Adrenal gland (tissue), 12 donors: ENCODE data around the gene LASP1. TPM values are rescaled to one million over a fixed set of nuclear protein-coding genes. Genes with fewer than 3 reads are reported as not detected.

Source experiments
- DNase-seq, 7 donors: peaks; one replicate each; pipeline ENCODE4 v3.0.0-alpha.2; 2019 to 2020
- H3K27ac ChIP-seq, 5 donors: fragments of 200-600 bp; sonication (generic) in 4 of 5; 1 replicate in 3 of 5; 2 replicates in 2 of 5; pipeline versions ENCODE4 v1.5.1 to v1.8.0; 2016 to 2020; ENCODE audit warnings: mild to moderate bottlenecking in 1 of 5
- H3K27me3 ChIP-seq: fragments of 200-600 bp; 2 replicates; pipeline ENCODE4 v1.8.0; 2021
- H3K36me3 ChIP-seq, 2 donors: fragments of 200-600 bp; replicated peaks in 1 of 2; 1 replicate in 1 of 2; 2 replicates in 1 of 2; pipeline versions ENCODE4 v1.5.1 to v1.8.0; 2018 to 2022
- H3K4me1 ChIP-seq, 2 donors: fragments of 200-600 bp; replicated peaks in 1 of 2; 1 replicate in 1 of 2; 2 replicates in 1 of 2; pipeline versions ENCODE4 v1.5.1 to v1.8.0; 2018 to 2021
- H3K4me3 ChIP-seq, 4 donors: fragments of 200-600 bp; sonication (generic) in 3 of 4; one replicate each; pipeline ENCODE4 v1.5.1; 2016 to 2018
- H3K9me3 ChIP-seq, 3 donors: fragments of 200-600 bp; sonication (generic) in 1 of 3; replicated peaks in 1 of 3; 1 replicate in 2 of 3; 2 replicates in 1 of 3; pipeline versions ENCODE4 v1.5.1 to v1.8.0; 2016 to 2021
- POLR2A ChIP-seq, 2 donors: fragments of 450-650 bp; IDR thresholded peaks; one replicate each; pipeline ENCODE4 v1.6.1; 2017; ENCODE audit warnings: antibody characterized with exemption in 2 of 2, mild to moderate bottlenecking in 2 of 2, moderate library complexity in 1 of 2
- WGBS, 4 donors: extraction: QIAGEN DNeasy Blood & Tissue Kit in 2 of 4; methylation state at CpG; one replicate each; pipeline versions ENCODE4 v1.1.5 to v1.1.7; 2013 to 2017; 5-methylcytosine and 5-hydroxymethylcytosine counted together
- intact Hi-C, 2 donors: fragments of 100-400 bp; cut with DNase I; formaldehyde crosslinking; loops; one replicate each; pipeline versions ENCODE4 v1.14.1 to v1.15.0; 2022 to 2023
- polyA plus RNA-seq, 3 donors: library from polyadenylated mRNA; stranded (reverse); fragments of 200-250 nt in 2 of 3; fragments of 350-450 nt in 1 of 3; fragmentation: Illumina TruSeq in 1 of 3; extraction: RNeasy Lipid Tissue Mini Kit (QIAGEN cat#74804) in 1 of 3; gene quantifications; one replicate each; pipeline ENCODE4 v1.2.3, GENCODE V29; 2013 to 2014
- total RNA-seq, 9 donors: library from RNA; depleted of rRNA in 4 of 9; stranded (reverse); fragments of >200 nt in 4 of 9; fragments of 120-200 nt in 1 of 9; fragmentation: NEBNext Ultra II Directional in 1 of 9; extraction: Animal tissue kit (Norgen Biotek cat#: 25700) in 1 of 9; gene quantifications; one replicate each; pipeline versions ENCODE4 v1.1.0 to v1.2.4, GENCODE V29; 2013 to 2023
- TF ChIP-seq, protein P1 (sequence below), 6 experiments: fragments of 450-650 bp in 4 of 6; fragments of 200-600 bp in 2 of 6; sonication (generic) in 1 of 6; IDR thresholded peaks; 1 replicate in 5 of 6; 2 replicates in 1 of 6; pipeline versions ENCODE4 v1.5.1 to v1.8.0; 2016 to 2021; ENCODE audit warnings: antibody characterized with exemption in 6 of 6, mild to moderate bottlenecking in 2 of 6, moderate library complexity in 1 of 6
- donor health status: healthy with polysubstance abuse.
- donor health status: Bipolar disorder and iron deficiency.
- donor health status: DM: yes; HTN: yes; CAD: no.
- donor health status: DM: no; HTN: no; CAD: no.
- donor health status: DM: no; HTN: no; CAD: no.
- donor health status: DM: yes; HTN: yes; CAD: no.

LASP1 gene
- total and polyA plus RNA-seq, 12 donors = 36.3 to 123 (median 88.0) TPM

GRCh38 chr17:38857271-38857670 lies 12.6 kb upstream of the LASP1 start:
- 57 to 69% (median 67%) methylated on average over 5 of the region's 5 CpGs for WGBS, 4 donors
- DNase-seq = no peak
- no peaks in the 10 kb centered on the region for H3K27me3 ChIP-seq

DNA sequence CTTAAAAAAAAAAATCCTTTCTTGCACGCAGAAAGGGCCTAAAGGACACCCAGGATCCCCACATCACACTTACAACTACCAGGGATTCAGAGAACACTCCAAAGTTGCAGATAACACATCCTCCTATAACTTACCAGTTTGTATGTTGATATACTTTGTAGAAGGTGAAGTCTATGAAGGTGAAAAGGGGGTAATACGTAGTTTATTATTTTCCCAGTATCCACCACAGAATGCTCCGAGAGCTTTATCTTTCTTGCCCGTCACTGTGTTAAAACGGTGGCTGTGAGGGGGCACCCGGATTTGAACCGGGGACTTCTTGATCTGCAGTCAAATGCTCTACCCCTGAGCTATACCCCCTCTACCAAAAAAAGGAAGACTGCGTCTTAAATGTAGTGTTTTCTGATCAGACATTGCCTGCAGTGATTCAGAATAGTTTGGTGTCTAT lies 8.4 kb upstream of the LASP1 start:
- Histone ChIP-seq H3K27me3 (no peaks in the 10 kb centered on the region), H3K9me3 (no peaks in the 10 kb centered on the region), H3K36me3 (no peaks in the 10 kb centered on the region), H3K27ac (no peak overlapping the region), H3K4me1 (no peaks in the 10 kb centered on the region), H3K4me3 (no peak overlapping the region)
- no peak for DNase-seq
- no peak for TF ChIP-seq POLR2A (IDR thresholded peaks at IDR 0.05)
- TF ChIP-seq, protein P1, sequence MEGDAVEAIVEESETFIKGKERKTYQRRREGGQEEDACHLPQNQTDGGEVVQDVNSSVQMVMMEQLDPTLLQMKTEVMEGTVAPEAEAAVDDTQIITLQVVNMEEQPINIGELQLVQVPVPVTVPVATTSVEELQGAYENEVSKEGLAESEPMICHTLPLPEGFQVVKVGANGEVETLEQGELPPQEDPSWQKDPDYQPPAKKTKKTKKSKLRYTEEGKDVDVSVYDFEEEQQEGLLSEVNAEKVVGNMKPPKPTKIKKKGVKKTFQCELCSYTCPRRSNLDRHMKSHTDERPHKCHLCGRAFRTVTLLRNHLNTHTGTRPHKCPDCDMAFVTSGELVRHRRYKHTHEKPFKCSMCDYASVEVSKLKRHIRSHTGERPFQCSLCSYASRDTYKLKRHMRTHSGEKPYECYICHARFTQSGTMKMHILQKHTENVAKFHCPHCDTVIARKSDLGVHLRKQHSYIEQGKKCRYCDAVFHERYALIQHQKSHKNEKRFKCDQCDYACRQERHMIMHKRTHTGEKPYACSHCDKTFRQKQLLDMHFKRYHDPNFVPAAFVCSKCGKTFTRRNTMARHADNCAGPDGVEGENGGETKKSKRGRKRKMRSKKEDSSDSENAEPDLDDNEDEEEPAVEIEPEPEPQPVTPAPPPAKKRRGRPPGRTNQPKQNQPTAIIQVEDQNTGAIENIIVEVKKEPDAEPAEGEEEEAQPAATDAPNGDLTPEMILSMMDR (IDR thresholded peaks at IDR 0.05) = no peak
- 9 to 25% (median 19%) methylated on average over 6 to 8 of the region's 8 CpGs for WGBS, 4 donors
- intact Hi-C loops = no loop called here

More at GRCh38 chr17:38857271-38857670, 12.6 kb upstream of the LASP1 start:
- H3K9me3 ChIP-seq = no peaks in the 10 kb centered on the region
- no peak overlapping the region for H3K27ac ChIP-seq
- TF ChIP-seq, protein P1 (IDR thresholded peaks at IDR 0.05) = no peak
- no peak for TF ChIP-seq POLR2A (IDR thresholded peaks at IDR 0.05)
- intact Hi-C loops = no loop called here
- H3K4me3 ChIP-seq = no peak overlapping the region
- peaks cover 10 to 14% of the 10 kb centered on the region in 2 donors for H3K4me1 ChIP-seq
- H3K36me3 ChIP-seq = no peaks in the 10 kb centered on the region

DNA sequence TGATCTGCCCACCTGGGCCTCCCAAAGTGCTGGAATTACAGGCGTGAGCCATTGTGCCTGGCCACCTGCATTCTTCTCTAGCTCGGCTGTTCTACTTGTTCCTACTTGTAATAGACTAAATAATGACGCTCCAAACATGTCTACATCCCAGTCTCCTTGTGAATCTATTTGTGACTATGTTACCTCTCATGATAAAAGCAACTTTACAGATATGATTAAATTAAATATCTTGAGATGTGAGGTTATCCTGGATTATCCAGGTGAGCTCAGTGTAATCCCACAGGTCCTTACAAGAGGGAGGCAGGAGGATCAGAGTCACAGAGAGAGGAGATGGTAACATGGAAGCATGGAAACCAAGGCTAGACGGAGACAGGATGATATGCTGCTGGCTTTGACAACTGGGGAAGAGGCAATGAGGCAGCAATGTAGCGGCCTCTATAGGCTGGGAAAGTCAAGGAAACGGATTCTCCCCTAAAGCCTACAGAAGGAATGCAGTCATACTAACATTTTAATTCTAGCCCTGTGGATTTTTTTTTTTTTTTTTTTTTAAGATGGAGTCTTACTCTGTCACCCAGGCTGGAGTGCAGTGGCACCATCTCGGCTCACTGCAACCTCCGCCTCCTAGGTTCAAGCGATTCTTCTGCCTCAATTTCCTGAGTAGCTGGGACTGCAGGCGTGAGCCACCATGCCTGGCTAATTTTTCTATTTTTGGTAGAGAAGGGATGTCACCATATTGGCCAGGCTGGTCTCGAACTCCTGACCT lies 5.0 kb upstream of the LASP1 start:
- H3K36me3 ChIP-seq = no peaks in the 10 kb centered on the region
- no peak for DNase-seq
- H3K4me1 ChIP-seq = peaks cover 12 to 13% of the 10 kb centered on the region in 2 donors
- intact Hi-C loops = no loop called here
- TF ChIP-seq, protein P1 (IDR thresholded peaks at IDR 0.05) = no peak
- TF ChIP-seq POLR2A (IDR thresholded peaks at IDR 0.05) = no peak
- no peak overlapping the region for H3K27ac ChIP-seq
- H3K27me3 ChIP-seq = no peaks in the 10 kb centered on the region
- H3K9me3 ChIP-seq = no peaks in the 10 kb centered on the region
- no peak overlapping the region for H3K4me3 ChIP-seq
- 61 to 72% (median 66%) methylated on average over 11 of the region's 11 CpGs for WGBS, 4 donors

GRCh38 chr17:38867179-38867967 lies 2.5 kb upstream of the LASP1 start:
- no peak for TF ChIP-seq POLR2A (IDR thresholded peaks at IDR 0.05)
- TF ChIP-seq, protein P1 (IDR thresholded peaks at IDR 0.05) = peak in 3 of 6 experiments; percentile 11 to 54 (median 38)
- no peaks in the 10 kb centered on the region for H3K27me3 ChIP-seq
- H3K36me3 ChIP-seq = no peaks in the 10 kb centered on the region
- DNase-seq = peak; percentile 55 to 89 (median 76)
- WGBS, 4 donors = 15 to 36% (median 24%) methylated on average over 29 to 31 of the region's 31 CpGs
- H3K9me3 ChIP-seq = no peaks in the 10 kb centered on the region
- intact Hi-C loops = no loop called here
- H3K4me3 ChIP-seq = peak overlapping the region in 2 of 4 donors; percentile 19 to 97
- H3K4me1 ChIP-seq = peaks cover 23 to 25% of the 10 kb centered on the region in 2 donors
- peak overlapping the region in 4 of 5 donors; percentile 85 to 95 (median 90) for H3K27ac ChIP-seq
